Measurements from ENCODE around the gene VDR.

The VDR gene

DNA sequence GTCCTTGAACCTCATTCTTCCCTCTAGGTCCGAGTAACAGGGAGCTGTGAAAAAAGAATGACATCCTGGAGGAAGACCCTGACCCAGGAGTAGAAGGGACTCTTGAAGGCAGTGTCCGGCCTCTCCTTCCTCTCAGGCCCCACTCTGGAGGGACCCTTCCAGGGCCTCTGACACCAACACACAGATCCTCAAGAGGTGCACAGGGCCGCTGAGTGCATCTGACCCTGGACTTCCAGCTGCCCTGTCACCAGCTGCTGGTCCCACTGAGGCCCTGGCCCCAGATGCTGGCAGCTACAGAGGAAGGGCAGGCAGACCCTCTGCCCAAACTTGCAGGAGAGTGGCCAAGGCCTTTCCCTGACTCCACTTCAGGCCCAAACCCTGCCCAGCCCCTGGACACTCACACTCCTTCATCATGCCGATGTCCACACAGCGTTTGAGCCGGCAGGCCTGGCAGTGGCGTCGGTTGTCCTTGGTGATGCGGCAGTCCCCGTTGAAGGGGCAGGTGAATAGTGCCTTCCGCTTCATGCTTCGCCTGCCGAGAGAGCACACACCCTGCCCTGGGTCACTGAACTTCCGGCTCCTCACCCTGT, 40.1 kb downstream of the VDR start:
- no peak for DNase-seq

DNA sequence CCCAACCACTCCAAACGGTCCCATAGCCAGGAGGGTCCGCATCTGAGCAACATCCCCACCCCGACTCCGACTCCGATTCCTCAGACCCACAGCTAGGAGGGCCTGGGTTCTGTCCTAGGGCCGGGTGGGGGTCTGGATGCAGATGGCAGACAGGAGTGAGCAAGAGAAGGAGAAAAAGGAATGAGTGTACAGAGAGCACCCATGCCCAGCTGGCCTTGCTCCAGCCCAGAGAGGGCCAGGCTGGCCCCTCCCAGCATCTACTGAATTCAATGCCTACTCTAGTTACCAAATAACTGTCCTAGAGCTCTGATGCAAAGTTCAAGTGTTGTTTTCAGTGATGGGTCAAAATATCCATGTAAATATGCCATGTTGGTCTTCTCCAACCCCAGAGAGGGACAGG, 40.8 kb downstream of the VDR start:
- DNase-seq: no peak

DNA sequence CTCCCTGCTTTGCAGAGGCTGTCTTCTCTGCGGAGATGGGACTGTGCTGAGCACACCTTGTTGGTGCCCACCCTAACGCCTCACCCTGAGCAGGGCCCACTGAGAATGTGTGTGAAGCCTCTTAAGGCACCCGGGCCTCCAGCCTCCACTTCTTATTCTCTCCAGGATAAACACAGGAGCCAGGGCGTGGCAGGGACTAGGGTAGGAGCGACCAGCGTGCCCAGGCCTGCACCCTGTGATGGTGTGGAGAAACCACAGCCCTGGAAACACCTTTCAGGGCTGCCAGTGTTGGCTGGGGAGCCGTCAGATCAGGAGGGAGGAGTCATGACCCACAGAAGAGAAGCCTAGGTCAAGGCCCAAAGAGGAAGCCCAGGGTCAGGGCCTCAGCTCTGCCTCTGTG, 41.3 kb downstream of the VDR start:
- DNase-seq: no peak

DNA sequence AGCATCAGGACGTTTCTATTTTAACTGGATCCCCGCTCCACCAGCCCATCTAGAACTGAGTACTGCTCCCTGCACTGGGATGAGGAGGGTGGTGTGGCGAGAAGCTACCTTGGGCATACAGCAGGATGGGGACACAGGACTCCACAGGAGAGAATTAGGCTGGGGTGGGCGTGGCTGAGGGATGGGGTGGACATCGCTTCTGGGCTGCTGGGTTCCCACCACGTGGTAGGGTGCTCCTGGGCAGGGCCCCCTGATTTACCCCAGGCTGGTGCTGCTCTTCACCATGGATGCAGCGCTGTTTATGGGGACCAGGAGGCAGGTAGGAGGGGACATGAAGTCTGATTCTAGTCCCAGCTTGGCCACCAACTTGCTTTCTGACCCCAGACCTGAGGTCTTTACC, 41.9 kb downstream of the VDR start:
- DNase-seq: no peak

DNA sequence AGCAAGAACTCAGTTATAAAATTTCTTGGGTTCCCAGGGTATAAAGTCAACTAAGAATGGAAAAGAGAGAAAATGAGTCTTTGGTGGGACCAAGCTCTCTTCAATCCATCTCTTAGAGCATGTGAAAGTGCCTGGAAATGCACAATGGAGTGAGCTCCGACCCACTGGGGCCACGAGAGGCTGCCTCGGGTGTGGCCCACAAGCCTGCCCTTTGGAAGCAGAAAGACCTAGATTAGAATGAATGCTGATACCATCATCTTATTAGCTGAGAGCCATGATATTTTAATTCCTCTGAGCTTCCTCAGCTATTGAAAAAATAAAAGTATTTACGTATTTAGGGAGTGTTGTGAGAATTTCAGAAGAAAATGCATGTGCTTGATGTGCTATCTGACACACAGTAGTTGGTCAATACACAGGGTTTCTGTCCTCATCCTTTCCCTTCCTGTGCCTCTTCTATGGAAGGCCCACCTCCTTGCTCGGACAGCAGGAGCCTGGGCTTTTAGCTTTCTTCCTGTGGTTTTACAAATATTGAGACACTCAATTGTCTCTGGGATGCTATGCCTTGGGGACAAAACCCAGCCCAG, 42.5 kb downstream of the VDR start:
- no peak for DNase-seq

DNA sequence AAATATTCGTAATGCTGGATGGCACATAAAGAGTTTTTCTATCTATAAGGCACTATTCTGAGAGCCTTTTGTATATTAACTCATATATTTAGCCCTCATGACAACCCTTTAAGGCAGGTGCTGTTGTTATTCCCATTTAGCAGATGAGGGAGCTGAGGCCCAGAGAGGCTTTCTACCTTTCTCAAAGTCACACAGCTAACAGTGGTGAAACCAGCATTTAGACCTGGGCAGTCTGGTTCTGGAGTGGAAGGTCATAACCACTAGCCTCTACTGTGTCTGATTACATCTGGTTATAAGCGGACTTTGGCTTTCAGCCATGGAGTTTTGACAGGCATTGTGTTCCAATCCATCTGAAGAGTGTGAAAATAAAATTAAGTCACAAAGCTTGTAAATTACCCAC, 43.9 kb downstream of the VDR start:
- DNase-seq: no peak

DNA sequence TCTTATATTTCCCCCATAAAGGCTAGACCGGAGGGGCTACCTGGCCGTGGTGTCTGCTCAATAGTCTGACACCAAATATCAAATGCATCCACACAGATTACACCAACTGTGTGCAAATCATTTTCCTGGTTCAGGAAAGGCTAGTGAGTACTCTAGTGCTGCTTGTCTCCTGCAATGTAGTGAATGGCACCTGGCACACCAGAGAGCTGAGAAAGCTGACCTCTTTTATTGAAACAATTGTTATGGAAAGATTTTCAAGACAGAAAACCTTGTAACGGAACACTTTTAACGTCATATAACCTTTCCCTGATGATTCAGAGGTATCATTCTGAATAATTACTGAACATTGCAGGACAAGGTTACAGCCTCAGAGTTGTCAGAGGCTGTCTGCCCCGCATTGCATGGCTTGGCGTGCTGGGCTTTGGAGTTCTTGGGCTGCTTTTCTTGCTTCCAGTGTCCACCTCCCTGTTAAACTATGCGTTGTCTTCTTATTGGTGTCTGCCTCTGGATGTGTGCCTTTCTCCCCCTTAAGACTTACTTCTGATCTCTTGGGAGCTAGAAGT, 44.4 kb downstream of the VDR start:
- no peak for DNase-seq

DNA sequence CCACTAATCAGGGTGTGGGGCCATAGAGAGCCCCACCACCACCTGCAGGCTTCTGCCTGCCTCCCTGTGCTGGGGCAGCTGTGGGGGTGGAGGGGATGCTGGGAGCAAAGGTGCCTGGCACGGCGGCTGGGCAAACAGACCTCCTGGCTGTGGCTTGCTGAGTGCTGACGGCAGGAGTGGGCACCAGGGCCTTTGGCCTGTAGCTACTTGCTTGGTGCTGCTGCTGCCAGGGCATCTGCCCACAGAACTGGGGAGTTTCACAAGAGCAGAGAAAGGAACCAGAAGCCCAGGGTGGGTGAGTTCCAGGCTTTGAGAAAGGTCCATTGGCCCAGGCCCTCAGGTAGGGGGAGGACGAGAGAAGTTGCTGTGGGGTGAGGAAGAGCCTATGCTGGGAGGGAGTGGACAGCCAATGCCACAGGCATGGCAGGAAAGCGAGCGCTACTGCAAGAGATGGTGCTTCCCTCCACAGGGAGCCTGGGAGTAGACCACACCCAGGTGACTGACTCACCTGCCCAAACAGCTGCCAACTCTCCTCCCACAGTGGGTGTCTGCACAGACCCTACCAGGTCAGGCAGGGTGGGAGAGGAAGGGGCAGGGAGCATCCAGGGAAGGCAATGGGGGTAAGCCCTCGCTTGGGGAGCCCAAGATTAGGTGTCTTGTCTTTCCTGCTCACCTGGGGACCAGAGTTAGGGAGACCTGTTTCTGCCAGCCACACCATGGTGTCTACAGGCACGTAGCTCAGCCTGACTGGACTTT, 46.1 kb downstream of the VDR start:
- DNase-seq: no peak

DNA sequence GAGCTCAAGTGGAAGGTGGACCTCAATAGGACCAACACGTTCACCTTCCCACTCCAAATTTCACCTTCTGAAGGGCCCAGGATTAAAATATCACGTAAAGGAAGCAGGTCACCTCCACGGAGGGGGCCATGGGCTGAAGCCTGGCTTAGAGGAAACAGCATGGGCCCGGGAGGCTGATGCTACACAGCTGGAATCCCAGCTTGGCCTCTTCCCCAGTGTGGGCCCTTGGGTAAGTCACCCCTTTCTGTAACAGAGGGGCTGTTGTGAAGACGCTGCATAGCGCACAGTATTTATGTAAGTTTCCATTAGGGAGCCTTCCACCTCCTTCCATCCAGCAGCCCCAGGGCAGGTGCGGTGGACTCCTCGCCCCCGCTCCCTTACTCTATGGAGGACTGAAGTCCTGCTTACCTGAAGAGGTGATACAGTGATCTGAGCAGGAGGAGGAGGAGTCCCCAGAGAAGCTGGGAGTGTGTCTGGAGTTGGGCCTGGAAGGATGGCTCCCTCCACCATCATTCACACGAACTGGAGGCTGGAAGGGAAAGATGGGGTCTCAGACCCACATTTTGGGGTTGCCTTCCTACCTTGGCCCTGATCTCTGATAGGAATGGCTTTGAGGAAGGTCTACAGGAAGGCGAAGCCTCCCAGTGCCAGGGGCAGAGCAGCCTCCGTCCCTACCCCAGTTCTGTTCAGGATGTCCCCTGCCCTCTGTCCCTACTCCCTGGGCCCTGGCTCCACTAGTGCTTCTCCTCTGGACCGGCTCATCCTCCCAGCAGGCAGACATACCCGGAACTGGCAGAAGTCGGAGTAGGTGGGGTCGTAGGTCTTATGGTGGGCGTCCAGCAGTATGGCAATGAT, 47.8 kb downstream of the VDR start:
- DNase-seq: no peak

DNA sequence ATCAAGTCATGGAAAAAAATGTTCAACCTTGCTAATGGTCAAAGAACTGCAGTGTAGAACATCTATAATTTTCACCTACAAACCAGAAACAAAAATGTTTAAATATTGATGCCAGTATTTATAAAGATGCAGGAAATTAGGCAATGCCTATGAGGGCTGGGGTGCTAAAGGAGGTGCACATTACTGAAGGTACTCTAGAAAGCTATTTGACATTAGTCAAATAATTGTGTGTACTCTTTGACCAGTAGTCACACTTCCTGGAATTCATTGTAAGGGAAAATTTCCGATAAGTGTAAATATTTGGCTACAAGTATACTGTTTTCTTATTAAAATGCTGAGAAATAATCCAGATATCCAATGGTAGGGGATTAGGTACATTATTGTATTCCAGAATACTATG, 48.7 kb downstream of the VDR start:
- DNase-seq: no peak

DNA sequence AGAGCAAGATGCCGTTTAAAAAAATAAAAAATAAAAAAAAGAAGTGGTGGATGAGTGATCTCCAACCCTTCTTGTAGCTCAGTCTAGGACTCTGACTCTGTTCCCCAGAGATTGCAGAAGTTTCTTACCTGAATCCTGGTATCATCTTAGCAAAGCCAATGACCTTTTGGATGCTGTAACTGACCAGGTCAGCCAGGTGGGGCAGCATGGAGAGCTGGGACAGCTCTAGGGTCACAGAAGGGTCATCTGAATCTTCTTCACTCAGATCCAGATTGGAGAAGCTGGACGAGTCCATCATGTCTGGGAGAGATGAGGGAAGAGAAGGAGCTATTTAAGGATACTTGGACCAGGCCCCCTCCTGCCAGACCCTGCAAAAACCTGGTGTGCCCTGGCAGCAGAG, 49.3 kb downstream of the VDR start:
- DNase-seq: no peak

DNA sequence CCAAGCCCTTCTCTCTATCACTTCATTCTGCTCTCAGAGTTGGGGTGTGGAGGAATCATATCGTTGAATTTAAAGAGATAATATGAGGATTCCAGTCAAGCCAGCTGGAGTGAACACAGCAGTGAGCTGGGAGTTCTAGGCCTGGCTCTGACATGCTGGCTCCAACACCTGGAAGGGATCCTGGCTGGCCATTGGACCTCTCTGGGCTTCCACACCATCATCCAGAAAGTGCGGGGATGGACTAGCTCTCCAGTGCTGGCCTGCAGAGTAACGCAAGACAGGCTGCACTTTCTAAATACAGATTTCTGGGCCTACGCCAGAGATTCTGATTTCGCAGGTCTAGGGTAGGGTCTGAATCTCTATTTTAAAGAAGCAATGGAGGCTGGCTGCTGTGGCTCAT, 50.3 kb downstream of the VDR start:
- no peak for DNase-seq

DNA sequence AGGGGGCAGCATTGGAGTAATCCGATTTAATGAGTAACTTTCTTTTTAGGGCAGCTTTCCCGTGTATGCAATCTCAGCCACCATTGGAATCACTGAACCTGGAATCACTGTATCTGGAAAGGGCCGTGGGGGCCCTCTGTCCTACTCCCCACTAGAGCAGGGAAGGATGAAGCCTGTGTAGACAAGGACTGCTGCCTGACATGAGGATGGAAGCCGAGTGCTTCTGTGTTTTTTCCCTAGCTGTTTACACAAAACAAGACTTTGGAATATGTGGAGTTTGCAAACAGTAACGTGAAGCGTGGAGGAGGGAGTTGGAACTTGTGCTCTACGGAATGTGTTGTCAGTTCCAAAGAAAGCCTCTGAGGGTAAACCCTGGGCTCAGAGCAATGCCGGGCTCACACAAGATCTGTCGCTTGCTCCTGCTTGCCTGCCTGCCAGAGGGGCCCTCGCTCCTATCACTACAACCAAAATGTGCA, 52.7 kb downstream of the VDR start:
- DNase-seq: no peak

DNA sequence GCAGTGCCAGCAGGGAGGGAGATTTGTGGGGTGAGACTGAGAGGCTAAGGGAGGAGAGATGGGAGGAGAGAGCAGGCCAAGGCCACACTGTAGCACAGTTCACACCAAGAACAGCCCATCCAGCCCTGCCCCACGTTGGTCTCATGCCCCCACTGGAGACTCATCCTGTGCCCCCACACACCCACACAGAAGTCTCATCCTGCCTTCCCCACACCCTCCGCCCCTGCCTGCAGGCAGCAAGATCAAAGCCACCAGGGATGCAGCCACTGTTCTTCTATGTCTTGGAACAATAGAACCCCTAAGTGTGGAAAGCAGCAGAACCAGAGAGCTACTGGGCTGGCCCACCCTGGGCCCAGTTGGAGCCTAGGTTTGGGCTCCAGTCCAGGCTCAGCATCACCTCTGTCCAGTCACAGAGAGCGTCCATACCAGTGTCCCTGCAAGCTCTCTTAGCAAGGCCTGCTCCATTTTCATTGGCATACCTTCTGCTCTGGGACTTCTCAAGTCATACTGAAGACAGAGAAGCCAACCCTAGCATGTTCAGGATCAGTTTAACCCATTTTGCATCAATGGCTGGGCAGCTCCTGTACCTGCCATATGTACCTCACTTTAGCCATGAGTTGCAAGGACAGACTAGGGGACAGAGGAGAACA, 53.4 kb downstream of the VDR start:
- DNase-seq: no peak

DNA sequence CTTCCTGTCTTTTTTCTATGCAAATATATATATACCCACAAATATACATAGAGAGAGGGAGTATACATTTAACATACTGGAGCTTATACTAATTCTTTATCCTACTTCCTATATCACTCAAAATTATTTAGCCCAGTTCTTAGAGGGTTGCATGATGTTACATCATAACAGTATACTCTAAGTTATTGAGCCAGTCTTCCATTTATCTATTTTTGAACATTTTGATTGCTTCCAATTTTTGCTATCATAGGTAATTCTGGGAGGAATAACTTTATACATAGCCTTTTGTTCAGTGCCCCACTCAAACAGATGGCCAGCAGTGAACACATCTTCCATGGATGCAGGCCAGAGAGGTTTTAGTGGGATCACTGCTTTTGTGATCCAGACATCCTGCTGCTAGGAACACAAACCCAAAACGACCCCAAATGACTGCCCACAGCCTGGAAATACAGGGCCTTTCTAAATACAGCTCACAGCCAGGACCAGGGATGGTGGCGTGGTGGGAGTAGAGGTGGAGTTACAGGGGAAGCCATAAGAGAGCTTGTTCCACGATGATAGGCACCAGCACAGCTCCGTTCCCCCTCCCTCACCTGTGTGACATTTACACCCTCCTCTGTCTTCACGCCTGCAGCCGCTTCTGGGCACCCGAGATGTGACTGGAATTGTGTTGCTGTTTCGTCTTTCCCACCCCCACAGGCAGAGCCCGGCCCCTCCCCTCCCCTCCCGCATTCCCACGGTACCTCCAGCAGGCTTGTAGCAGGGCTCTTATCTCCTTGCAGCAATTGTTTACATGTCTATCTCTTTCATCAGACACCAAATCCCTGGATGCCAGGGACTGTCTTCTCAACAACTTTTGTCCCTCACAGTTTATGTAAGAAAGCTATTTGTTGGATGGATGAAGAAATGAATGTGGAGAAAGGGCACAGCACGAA, 54.4 kb downstream of the VDR start:
- DNase-seq: no peak

DNA sequence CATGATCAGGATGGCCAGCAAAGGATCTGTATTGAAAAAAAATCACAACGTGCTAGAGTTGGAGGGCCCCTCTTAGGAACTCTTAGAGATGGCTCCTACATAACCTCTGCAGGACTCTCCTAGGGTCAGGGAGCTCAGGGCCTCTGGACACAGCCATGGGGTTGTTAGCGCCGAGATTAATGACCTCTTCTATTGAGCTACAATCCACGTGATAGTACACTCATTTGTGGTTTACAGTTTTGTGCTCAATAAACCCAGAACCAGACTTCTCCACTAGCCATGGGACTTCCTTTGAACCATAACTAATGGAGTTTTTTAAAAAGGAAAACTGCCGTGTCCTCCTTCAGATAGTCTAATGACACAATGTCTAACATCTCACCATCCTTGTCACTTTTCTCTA, 55.5 kb downstream of the VDR start:
- no peak for DNase-seq

DNA sequence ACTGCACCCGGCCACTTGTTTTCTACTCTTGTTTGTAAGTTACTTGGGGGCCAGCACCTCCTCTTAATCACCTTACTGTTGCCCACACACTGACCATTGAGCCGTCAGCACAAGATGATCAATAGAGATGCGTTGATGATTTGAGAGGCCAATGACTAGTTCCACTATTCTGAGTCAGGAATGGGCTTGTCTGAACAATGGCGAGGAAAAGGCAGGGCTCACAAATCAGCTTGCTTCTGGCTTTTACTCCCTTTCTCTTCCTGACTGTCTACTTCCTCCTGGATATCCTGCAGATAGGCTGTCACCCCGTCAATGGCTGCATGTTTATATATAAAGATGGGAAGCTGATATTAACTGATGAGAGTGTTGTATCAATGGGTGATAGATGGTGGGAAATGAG, 55.9 kb downstream of the VDR start:
- DNase-seq: no peak

DNA sequence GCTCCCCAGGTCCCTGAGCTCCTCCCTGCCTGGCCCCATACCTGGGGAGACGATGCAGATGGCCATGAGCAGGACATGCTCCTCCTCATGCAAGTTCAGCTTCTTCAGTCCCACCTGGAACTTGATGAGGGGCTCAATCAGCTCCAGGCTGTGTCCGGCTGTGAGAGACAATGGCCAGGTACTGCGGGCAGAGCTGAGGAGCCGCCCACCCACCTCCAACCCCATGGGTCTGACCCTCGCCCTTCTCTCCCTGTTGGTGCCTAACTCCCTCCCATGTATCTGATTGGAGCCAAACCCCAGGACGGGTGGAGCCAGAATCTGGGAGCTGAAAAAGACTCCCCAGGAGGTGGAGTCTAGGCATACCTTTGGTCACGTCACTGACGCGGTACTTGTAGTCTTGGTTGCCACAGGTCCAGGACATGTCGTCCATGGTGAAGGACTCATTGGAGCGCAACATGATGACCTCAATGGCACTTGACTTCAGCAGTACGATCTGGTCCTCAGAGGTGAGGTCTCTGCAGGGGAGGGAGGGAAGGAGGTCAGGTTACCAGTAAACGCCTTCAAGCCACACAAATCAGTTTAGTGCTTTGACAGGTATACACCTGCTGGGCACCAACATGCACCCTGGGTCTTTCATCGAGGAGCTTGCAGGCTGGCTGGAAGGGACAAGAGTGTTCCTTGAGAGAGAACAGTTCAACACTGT, 58.3 kb downstream of the VDR start:
- no peak for DNase-seq

DNA sequence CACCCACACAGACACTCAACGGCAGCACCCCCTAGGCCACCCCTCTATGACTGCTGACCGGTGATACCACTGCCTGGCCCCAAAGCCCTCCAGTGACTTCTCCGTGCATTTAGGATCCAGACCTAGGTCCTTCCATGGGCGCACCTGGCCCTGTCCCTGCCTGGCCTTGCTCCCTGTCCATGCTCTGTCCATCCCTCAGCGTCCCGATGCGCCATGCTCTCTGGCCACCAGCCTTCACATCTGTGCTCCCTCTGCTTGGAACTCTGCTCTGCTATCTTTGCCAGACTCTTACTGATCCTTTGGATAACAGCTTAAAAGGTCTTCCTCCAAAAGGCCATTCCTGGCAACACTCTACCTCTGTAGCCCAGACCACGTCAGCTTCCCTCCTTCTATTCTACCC, 59.7 kb downstream of the VDR start:
- DNase-seq: no peak

DNA sequence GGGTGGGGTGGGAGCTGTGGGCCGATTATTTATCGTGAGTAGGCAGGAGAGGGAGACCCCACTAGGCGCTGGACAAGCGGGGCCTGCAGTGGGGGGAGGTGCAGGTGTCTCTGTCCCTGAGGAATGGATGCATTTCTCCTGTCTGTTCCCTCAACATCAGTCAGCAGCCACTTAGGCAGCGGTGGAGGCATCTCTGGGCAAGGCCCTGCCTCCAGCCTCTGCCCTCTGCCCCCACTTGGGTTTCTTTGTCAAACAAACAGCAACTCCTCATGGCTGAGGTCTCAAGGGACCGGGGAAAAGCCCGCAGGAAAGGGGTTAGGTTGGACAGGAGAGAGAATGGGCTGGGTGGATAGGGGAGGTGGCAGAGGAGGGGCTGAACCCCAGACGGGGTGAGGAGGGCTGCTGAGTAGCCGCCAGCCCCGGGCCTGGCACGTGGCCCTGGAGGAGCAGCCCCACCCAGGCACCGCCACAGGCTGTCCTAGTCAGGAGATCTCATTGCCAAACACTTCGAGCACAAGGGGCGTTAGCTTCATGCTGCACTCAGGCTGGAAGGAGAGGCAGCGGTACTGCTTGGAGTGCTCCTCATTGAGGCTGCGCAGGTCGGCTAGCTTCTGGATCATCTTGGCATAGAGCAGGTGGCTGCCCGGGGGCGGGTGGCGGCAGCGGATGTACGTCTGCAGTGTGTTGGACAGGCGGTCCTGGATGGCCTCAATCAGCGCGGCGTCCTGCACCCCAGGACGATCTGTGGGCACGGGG, 60.4 kb downstream of the VDR start:
- peak; percentile 27 for DNase-seq
